Kidney (tissue), 14 donors: ENCODE data around the gene PCDH8. TPM values are rescaled to one million over a fixed set of nuclear protein-coding genes. Genes with fewer than 3 reads are reported as not detected.

Source experiments
- DNase-seq, 5 donors: peaks; one replicate each; pipeline ENCODE4 v3.0.0-alpha.2; 2013 to 2020
- FAIRE-seq: peaks from 2 replicates; lab custom pipeline; 2012; peaks lifted over from hg19 to GRCh38; lab: Jason Lieb, UNC
- H3K27ac ChIP-seq, 2 donors: one replicate each; pipeline ENCODE4 v1.7.0; 2013; ENCODE audit warnings: low read depth in 2 of 2, low read length in 2 of 2, inconsistent platforms in 1 of 2
- H3K27me3 ChIP-seq: one replicate; pipeline ENCODE4 v1.7.1; 2013; ENCODE audit warnings: low read length, inconsistent platforms; ENCODE audit not compliant: control insufficient read depth, insufficient read depth
- H3K36me3 ChIP-seq, 3 donors: one replicate each; pipeline versions ENCODE4 v1.7.0 to v1.7.1; 2013; ENCODE audit warnings: low read length in 3 of 3, control low read depth in 1 of 3, inconsistent platforms in 1 of 3; ENCODE audit not compliant: insufficient read depth in 3 of 3, control insufficient read depth in 2 of 3
- H3K4me1 ChIP-seq, 3 donors: one replicate each; pipeline versions ENCODE4 v1.7.0 to v1.7.1; 2013; ENCODE audit warnings: low read length in 3 of 3, inconsistent platforms in 1 of 3, low read depth in 1 of 3; ENCODE audit not compliant: control insufficient read depth in 2 of 3, insufficient read depth in 2 of 3
- H3K4me3 ChIP-seq, 3 donors: one replicate each; pipeline versions ENCODE4 v1.7.0 to v1.8.1; 2013; ENCODE audit warnings: low read length in 3 of 3, control low read depth in 1 of 3, inconsistent platforms in 1 of 3
- H3K9ac ChIP-seq, 3 donors: one replicate each; pipeline versions ENCODE4 v1.7.0 to v1.7.1; 2013; ENCODE audit warnings: low read length in 3 of 3, control low read depth in 1 of 3, inconsistent platforms in 1 of 3
- H3K9me3 ChIP-seq, 3 donors: one replicate each; pipeline versions ENCODE4 v1.7.0 to v1.7.1; 2013; ENCODE audit warnings: low read length in 3 of 3, control low read depth in 1 of 3, inconsistent platforms in 1 of 3; ENCODE audit not compliant: control insufficient read depth in 2 of 3, insufficient read depth in 1 of 3
- CTCF ChIP-seq: IDR thresholded peaks from 3 replicates; pipeline ENCODE4 v1.5.1; 2012; ENCODE audit warnings: mild to moderate bottlenecking, moderate library complexity, borderline replicate concordance; ENCODE audit not compliant: insufficient read depth; ENCODE audit errors: extremely low read depth
- intact Hi-C: fragments of 100-400 bp; cut with DNase I; formaldehyde crosslinking; loops from one replicate; pipeline ENCODE4 v1.11.1; 2022
- polyA plus RNA-seq: library from polyadenylated mRNA; stranded (reverse); fragments of 350-450 nt; fragmentation: Illumina TruSeq; extraction: RNeasy Lipid Tissue Mini Kit (QIAGEN cat#74804); gene quantifications from one replicate; pipeline ENCODE4 v1.2.3, GENCODE V29; 2014; ENCODE audit warnings: low read depth, low replicate concordance; ENCODE audit not compliant: insufficient read depth
- total RNA-seq: library from RNA; stranded (reverse); fragmentation: NEBNext Ultra II Directional; extraction: Animal tissue kit (Norgen Biotek cat#: 25700); gene quantifications from one replicate; pipeline ENCODE4 v1.2.1, GENCODE V29; 2021
- donor health status: control.
- donor health status: control.
- donor health status: control.
- donor health status: control.
- donor health status: control.
- donor health status: DM: yes; HTN: yes; CAD: no.
- donor health status: Normal renal cell carcinoma (clear cell type).

Gene PCDH8
- total and polyA plus RNA-seq, 2 donors from 2014 or later: not detected

- peaks cover 0 to 6% (median 0%) of the 10 kb centered on the region in 3 donors for H3K4me1 ChIP-seq
- intact Hi-C loops: no loop called here
- TF ChIP-seq CTCF: no peak
- H3K9ac ChIP-seq: no peak overlapping the region
- DNase-seq (peak in 1 of 5 donors; percentile 72), FAIRE-seq (no peak)
- H3K27ac ChIP-seq: no peak overlapping the region
- H3K36me3 ChIP-seq: no peaks in the 10 kb centered on the region
- no peak overlapping the region for H3K4me3 ChIP-seq
- H3K27me3 ChIP-seq: peaks cover 36% of the 10 kb centered on the region
- H3K9me3 ChIP-seq: no peaks in the 10 kb centered on the region
Observed at GRCh38 chr13:52847322-52847681, 1.1 kb downstream of the PCDH8 start.

- TF ChIP-seq CTCF: peak; percentile 29
- Histone ChIP-seq H3K36me3 (no peaks in the 10 kb centered on the region), H3K9me3 (no peaks in the 10 kb centered on the region), H3K27me3 (peaks cover 36% of the 10 kb centered on the region), H3K27ac (no peak overlapping the region), H3K4me3 (no peak overlapping the region), H3K4me1 (peaks cover 0 to 6% (median 0%) of the 10 kb centered on the region in 3 donors), H3K9ac (no peak overlapping the region)
- intact Hi-C loops: no loop called here
- DNase-seq: peak; percentile 79 to 91 (median 90)
- no peak for FAIRE-seq
Observed at GRCh38 chr13:52846567-52847321, 1.7 kb downstream of the PCDH8 start.

GRCh38 chr13:52845766-52846566 is 2.5 kb downstream of the PCDH8 start:
- peak; percentile 51 to 82 (median 72) for DNase-seq
- no peak overlapping the region for H3K27ac ChIP-seq
- peaks cover 0 to 5% (median 0%) of the 10 kb centered on the region in 3 donors for H3K4me1 ChIP-seq
- no peak for FAIRE-seq
- H3K9ac ChIP-seq: no peak overlapping the region
- H3K36me3 ChIP-seq: no peaks in the 10 kb centered on the region
- no peak for TF ChIP-seq CTCF
- no peak overlapping the region for H3K4me3 ChIP-seq
- intact Hi-C loops: no loop called here
- no peaks in the 10 kb centered on the region for H3K9me3 ChIP-seq
- peaks cover 36% of the 10 kb centered on the region for H3K27me3 ChIP-seq
